ENCODE results near the gene COL12A1.

- TF ChIP-seq CTCF (IDR thresholded peaks at IDR 0.05), result no peak
- TF ChIP-seq EZH2 (IDR thresholded peaks at IDR 0.05; ENCODE audit: borderline replicate concordance, insufficient read depth, low read depth, low read length, poor library complexity, severe bottlenecking), result no peak
These were observed 103.6 kb downstream of the COL12A1 start for GRCh38 chr6:75102301-75102700.

Measured in B cell (primary cell).